Brain microvascular endothelial cell (primary cell): Measurements from ENCODE around the gene TTC39C.
A peak's percentile ranks its signal among the peaks of the same experiment; 100 is the strongest.

ENCODE experiments used
- DNase-seq: peaks from one replicate; pipeline ENCODE4 v3.0.0-alpha.2; 2020
- H3K27ac ChIP-seq: fragments of 250-450 bp; sonication (Bioruptor Pico); 2 replicates; pipeline ENCODE4 v1.5.1; 2020; ENCODE audit warnings: mild to moderate bottlenecking, moderate library complexity
- H3K27me3 ChIP-seq: fragments of 250-450 bp; sonication (Bioruptor Pico); replicated peaks from 2 replicates; pipeline ENCODE4 v1.5.1; 2020; ENCODE audit warnings: mild to moderate bottlenecking
- H3K36me3 ChIP-seq: fragments of 250-450 bp; sonication (Bioruptor Pico); replicated peaks from 2 replicates; pipeline ENCODE4 v1.5.1; 2020; ENCODE audit warnings: mild to moderate bottlenecking
- H3K4me3 ChIP-seq: 2 replicates; pipeline ENCODE4 v1.5.1; 2011; ENCODE audit warnings: low read depth, mild to moderate bottlenecking, control low read depth, low read length, moderate library complexity
- CTCF ChIP-seq: IDR thresholded peaks from 2 replicates; pipeline ENCODE4 v1.5.1; 2011; ENCODE audit warnings: low read depth, mild to moderate bottlenecking, moderate library complexity, low read length, control low read depth, inconsistent platforms; ENCODE audit errors: missing control alignments
- in situ Hi-C: cut with HindIII; loops from 2 replicates; pipeline ENCODE4 v1.10.0; 2017; ENCODE audit warnings: low sequenced_read_pairs, low pct_ligation_motif_present

Gene TTC39C

GRCh38 chr18:24049142-24049541 is 34.6 kb downstream of the TTC39C start:
- in situ Hi-C loops, result no loop called here
- Histone ChIP-seq H3K36me3 (no peaks in the 10 kb centered on the region), H3K4me3 (no peak overlapping the region), H3K27ac (no peak overlapping the region), H3K27me3 (no peaks in the 10 kb centered on the region)
- TF ChIP-seq CTCF, result no peak
- no peak for DNase-seq

- in situ Hi-C loops, result no loop called here
- Histone ChIP-seq H3K27ac (no peak overlapping the region), H3K36me3 (no peaks in the 10 kb centered on the region), H3K4me3 (no peak overlapping the region), H3K27me3 (no peaks in the 10 kb centered on the region)
- peak; percentile 30 for DNase-seq
- TF ChIP-seq CTCF, result no peak
Observed at GRCh38 chr18:24051031-24051947, 36.7 kb downstream of the TTC39C start.

- in situ Hi-C loops, result no loop called here
- Histone ChIP-seq H3K36me3 (no peaks in the 10 kb centered on the region), H3K4me3 (no peak overlapping the region), H3K27me3 (no peaks in the 10 kb centered on the region), H3K27ac (no peak overlapping the region)
- no peak for TF ChIP-seq CTCF
- DNase-seq, result no peak
Observed at GRCh38 chr18:24052053-24052452, 37.5 kb downstream of the TTC39C start.

GRCh38 chr18:24053211-24053610 is 38.7 kb downstream of the TTC39C start:
- in situ Hi-C loops, result no loop called here
- no peak overlapping the region for H3K27ac ChIP-seq
- H3K36me3 ChIP-seq, result no peaks in the 10 kb centered on the region
- TF ChIP-seq CTCF, result no peak
- no peak overlapping the region for H3K4me3 ChIP-seq
- H3K27me3 ChIP-seq, result no peaks in the 10 kb centered on the region
- DNase-seq, result no peak

DNA sequence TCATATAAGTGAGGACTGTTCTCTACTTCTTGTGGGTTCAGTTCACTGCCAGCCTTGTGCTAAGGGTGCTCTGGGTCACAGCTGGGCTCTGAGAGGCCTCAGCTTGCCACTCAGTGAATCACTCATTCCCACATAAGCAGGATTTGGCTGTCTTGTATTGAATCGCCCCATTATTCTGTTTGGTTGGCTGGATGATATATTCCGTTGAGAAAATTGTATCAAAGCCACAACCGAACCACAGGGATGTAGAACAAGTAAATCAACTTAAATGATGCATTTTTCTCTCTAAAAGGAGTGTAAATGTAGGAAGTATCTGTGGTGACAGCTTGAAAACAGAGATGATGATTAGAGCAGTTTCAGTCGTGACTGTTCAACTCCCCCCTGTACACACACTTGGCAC is 39.6 kb downstream of the TTC39C start:
- in situ Hi-C loops, result no loop called here
- no peak for TF ChIP-seq CTCF
- Histone ChIP-seq H3K36me3 (no peaks in the 10 kb centered on the region), H3K4me3 (no peak overlapping the region), H3K27ac (no peak overlapping the region), H3K27me3 (no peaks in the 10 kb centered on the region)
- DNase-seq, result no peak
